Heart right ventricle (tissue), 16 donors: ENCODE data around the gene RARG. TPM values are rescaled to one million over a fixed set of nuclear protein-coding genes. Genes with fewer than 3 reads are reported as not detected.
A peak's percentile ranks its signal among the peaks of the same experiment; 100 is the strongest.

Experiments used
- ATAC-seq, 8 donors: fragments of 200-7000 bp; cut with Tn5 transposase; one replicate each; pipeline ENCODE4 v1.9.1; 2020; ENCODE audit warnings: mild to moderate bottlenecking in 8 of 8, moderate library complexity in 8 of 8, moderate number of reproducible peaks in 1 of 8
- DNase-seq, 2 donors: peaks; one replicate each; pipeline ENCODE4 v3.0.0-alpha.2; 2020
- H3K27ac ChIP-seq, 10 donors: fragments of 200-600 bp; sonication (generic) in 2 of 10; one replicate each; pipeline versions ENCODE4 v1.5.0 to v1.8.0; 2020 to 2022; ENCODE audit warnings: mild to moderate bottlenecking in 3 of 10
- H3K27me3 ChIP-seq, 7 donors: fragments of 200-600 bp; one replicate each; pipeline ENCODE4 v1.8.0; 2021 to 2022; ENCODE audit warnings: mild to moderate bottlenecking in 2 of 7
- H3K36me3 ChIP-seq, 9 donors: fragments of 200-600 bp; sonication (generic) in 1 of 9; one replicate each; pipeline versions ENCODE4 v1.5.0 to v1.8.0; 2020 to 2022; ENCODE audit warnings: mild to moderate bottlenecking in 2 of 9
- H3K4me1 ChIP-seq, 9 donors: fragments of 200-600 bp; sonication (generic) in 1 of 9; one replicate each; pipeline versions ENCODE4 v1.5.0 to v1.8.0; 2020 to 2022; ENCODE audit warnings: mild to moderate bottlenecking in 4 of 9
- H3K4me3 ChIP-seq, 10 donors: fragments of 200-600 bp; sonication (generic) in 2 of 10; one replicate each; pipeline versions ENCODE4 v1.5.0 to v1.8.0; 2020 to 2022; ENCODE audit warnings: mild to moderate bottlenecking in 7 of 10, moderate library complexity in 2 of 10
- H3K9me3 ChIP-seq, 11 donors: fragments of 200-600 bp in 10 of 11; sonication (generic) in 2 of 11; one replicate each; pipeline versions ENCODE4 v1.5.0 to v1.8.0; 2013 to 2022; ENCODE audit warnings: mild to moderate bottlenecking in 2 of 11, control low read depth in 1 of 11, moderate library complexity in 1 of 11
- WGBS, 2 donors: extraction: QIAGEN DNeasy Blood & Tissue Kit; methylation state at CpG; one replicate each; pipeline ENCODE4 v1.1.7; 2013; ENCODE audit warnings: inconsistent platforms in 1 of 2; 5-methylcytosine and 5-hydroxymethylcytosine counted together
- intact Hi-C, 10 donors: fragments of 100-400 bp; cut with DNase I; formaldehyde crosslinking; loops; one replicate each; pipeline versions ENCODE4 v1.11.1 to v1.14.2; 2022
- polyA plus RNA-seq, 2 donors: library from polyadenylated mRNA; stranded (reverse); fragments of 200-250 nt; gene quantifications; one replicate each; pipeline ENCODE4 v1.2.3, GENCODE V29; 2013
- total RNA-seq, 10 donors: library from RNA; stranded (reverse); fragmentation: NEBNext Ultra II Directional in 3 of 10; extraction: Animal tissue kit (Norgen Biotek cat#: 25700) in 3 of 10; gene quantifications; one replicate each; pipeline versions ENCODE4 v1.2.1 to v1.2.4, GENCODE V29; 2021 to 2023
- TF ChIP-seq, protein P1 (sequence below), 9 donors: fragments of 200-600 bp; sonication (generic) in 2 of 9; IDR thresholded peaks; one replicate each; pipeline versions ENCODE4 v1.5.0 to v1.8.0; 2021 to 2022; ENCODE audit warnings: antibody characterized with exemption in 9 of 9, mild to moderate bottlenecking in 5 of 9, moderate library complexity in 1 of 9
- donor health status: Arrhythmogenic right ventricular cardiomyopathy.
- donor health status: ischemic (EF 13 %, LVEDD 7.1; RV severe dilation, severe dysfunction).
- donor health status: healthy with polysubstance abuse.
- donor health status: DM: no; HTN: yes; CAD: no.
- donor health status: DM: no; HTN: no; CAD: no.
- donor health status: ischemic (EF 25% LVEDD 6.9; RV normal size, moderate dysfunction).
- donor health status: ischemic (EF 25% LVEDD 5.7; RV mildly dilated, moderate dysfunction).
- donor health status: healthy.
- donor health status: DM: yes; HTN: yes; CAD: no.
- donor health status: Ischemic cardiomyopathy.
- donor health status: ischemic (EF 35%, LVEDD 5.7; RV mildly dilated, moderate dysfunction).
- donor health status: nonischemic (EF 11% LVEDD 7.7; RV severe dilation, severe dysfunction).
- donor health status: DM: yes; HTN: yes; CAD: no.
- donor health status: PGD.
- donor health status: ischemic (EF 29% LVEDD 5.4; RV normal size, mild dysfunction).
- donor health status: nonischemic (EF 23%, LVEDD 6.1; RV moderate dilation, normal function).

The RARG gene
- total and polyA plus RNA-seq, 12 donors: 7.0 to 21.7 (median 12.8) TPM

DNA sequence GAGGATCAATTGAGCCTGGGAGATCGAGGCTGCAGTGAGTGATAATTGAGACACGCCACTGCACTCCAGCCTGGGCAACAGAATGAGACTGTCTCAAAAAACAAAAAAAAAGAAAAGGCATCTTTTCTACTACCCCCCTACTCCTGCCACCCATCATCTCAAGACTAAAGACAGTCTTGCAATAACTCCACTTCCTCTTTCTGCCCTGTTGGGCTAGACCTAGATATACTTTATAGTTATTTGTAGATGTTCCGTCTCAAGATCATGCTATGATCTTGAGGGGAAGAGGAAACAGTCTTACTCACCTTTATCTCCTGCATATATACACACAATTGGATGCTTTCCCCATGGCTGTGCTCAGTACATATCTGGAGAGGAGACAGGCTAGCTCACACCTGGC lies 24.0 kb upstream of the RARG start:
- ATAC-seq (no peak), DNase-seq (no peak)
- no peaks in the 10 kb centered on the region for H3K9me3 ChIP-seq
- TF ChIP-seq, protein P1, sequence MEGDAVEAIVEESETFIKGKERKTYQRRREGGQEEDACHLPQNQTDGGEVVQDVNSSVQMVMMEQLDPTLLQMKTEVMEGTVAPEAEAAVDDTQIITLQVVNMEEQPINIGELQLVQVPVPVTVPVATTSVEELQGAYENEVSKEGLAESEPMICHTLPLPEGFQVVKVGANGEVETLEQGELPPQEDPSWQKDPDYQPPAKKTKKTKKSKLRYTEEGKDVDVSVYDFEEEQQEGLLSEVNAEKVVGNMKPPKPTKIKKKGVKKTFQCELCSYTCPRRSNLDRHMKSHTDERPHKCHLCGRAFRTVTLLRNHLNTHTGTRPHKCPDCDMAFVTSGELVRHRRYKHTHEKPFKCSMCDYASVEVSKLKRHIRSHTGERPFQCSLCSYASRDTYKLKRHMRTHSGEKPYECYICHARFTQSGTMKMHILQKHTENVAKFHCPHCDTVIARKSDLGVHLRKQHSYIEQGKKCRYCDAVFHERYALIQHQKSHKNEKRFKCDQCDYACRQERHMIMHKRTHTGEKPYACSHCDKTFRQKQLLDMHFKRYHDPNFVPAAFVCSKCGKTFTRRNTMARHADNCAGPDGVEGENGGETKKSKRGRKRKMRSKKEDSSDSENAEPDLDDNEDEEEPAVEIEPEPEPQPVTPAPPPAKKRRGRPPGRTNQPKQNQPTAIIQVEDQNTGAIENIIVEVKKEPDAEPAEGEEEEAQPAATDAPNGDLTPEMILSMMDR (IDR thresholded peaks at IDR 0.05): no peak
- peaks cover 14 to 33% (median 19%) of the 10 kb centered on the region in 9 donors for H3K4me1 ChIP-seq
- intact Hi-C loops: no loop called here
- H3K4me3 ChIP-seq: no peak overlapping the region
- peaks cover 0 to 31% (median 14%) of the 10 kb centered on the region in 9 donors for H3K36me3 ChIP-seq
- 88% methylated on average over 3 of the region's 3 CpGs for WGBS, 2 donors
- H3K27ac ChIP-seq: no peak overlapping the region
- no peaks in the 10 kb centered on the region for H3K27me3 ChIP-seq

DNA sequence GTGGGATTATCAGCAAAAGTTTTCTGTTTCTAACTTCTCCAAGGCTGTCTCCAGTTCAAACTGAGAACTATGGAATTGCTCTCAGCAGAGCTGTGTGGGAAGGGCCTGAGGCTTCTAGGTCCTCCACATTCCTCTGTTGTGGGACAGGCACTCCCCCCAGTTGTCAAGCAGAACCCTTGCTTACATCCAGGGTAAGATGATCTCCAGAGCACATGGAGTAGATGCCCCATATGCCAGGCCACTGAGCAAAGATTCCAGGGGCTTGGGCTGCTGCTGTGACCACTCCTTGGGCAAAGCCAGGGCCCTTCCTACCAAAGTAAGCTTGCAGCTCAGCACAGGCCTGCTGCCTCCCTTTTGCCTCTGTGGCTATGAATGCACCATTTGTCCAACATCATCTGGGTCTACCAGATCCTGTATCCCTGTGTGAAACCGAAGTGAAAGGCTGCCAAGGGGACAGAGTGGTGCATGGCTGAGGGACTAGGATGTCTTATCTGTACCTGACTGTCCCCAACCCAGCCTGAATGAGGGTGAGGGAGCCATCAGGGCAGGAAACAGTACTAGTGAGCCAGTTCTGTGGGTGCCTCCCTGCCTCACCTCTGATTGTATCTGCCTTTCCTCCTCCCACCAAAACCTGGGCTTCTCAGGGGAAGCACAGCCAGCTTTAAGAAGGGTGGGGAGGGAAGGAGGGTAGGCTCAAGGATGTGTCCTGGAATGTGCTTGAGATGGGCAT lies 23.0 kb upstream of the RARG start:
- Histone ChIP-seq H3K27me3 (no peaks in the 10 kb centered on the region), H3K4me3 (no peak overlapping the region), H3K9me3 (no peaks in the 10 kb centered on the region), H3K36me3 (peaks cover 0 to 31% (median 14%) of the 10 kb centered on the region in 9 donors), H3K27ac (no peak overlapping the region), H3K4me1 (peaks cover 16 to 39% (median 25%) of the 10 kb centered on the region in 9 donors)
- ATAC-seq: no peak
- no peak for DNase-seq
- TF ChIP-seq, protein P1 (IDR thresholded peaks at IDR 0.05): no peak
- intact Hi-C loops: loop anchor here in 6 of 10 donors (5.0 kb wide), 2 partner anchors 32 to 43 kb away; no protein-coding TSS in a partner anchor
- 84 to 91% methylated on average over 1 of the region's 1 CpG for WGBS, 2 donors

DNA sequence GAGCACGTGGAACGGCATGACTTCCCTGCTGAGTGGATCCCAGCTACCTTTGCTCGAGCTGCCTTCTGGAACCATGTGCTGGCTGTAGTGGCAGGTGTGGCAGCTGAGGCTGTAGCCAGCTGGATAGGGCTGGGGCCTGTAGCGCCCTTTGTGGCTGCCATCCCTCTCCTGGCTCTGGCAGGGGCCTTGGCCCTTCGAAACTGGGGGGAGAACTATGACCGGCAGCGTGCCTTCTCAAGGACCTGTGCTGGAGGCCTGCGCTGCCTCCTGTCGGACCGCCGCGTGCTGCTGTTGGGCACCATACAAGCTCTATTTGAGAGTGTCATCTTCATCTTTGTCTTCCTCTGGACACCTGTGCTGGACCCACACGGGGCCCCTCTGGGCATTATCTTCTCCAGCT lies 21.3 kb upstream of the RARG start:
- no peak for ATAC-seq
- Histone ChIP-seq H3K4me1 (peaks cover 16 to 32% (median 25%) of the 10 kb centered on the region in 9 donors), H3K27ac (peak overlapping the region in 4 of 10 donors; percentile 88 to 96 (median 96)), H3K27me3 (no peaks in the 10 kb centered on the region), H3K36me3 (peaks cover 0 to 31% (median 14%) of the 10 kb centered on the region in 9 donors), H3K4me3 (peak overlapping the region in 6 of 10 donors; percentile 70 to 99 (median 89)), H3K9me3 (no peaks in the 10 kb centered on the region)
- intact Hi-C loops: loop anchor here in 8 of 10 donors (2.0 to 5.0 kb wide), 4 partner anchors 32 to 41 kb away; no protein-coding TSS in a partner anchor
- TF ChIP-seq, protein P1 (IDR thresholded peaks at IDR 0.05): no peak
- 92 to 94% methylated on average over 13 of the region's 13 CpGs for WGBS, 2 donors
- DNase-seq: no peak

DNA sequence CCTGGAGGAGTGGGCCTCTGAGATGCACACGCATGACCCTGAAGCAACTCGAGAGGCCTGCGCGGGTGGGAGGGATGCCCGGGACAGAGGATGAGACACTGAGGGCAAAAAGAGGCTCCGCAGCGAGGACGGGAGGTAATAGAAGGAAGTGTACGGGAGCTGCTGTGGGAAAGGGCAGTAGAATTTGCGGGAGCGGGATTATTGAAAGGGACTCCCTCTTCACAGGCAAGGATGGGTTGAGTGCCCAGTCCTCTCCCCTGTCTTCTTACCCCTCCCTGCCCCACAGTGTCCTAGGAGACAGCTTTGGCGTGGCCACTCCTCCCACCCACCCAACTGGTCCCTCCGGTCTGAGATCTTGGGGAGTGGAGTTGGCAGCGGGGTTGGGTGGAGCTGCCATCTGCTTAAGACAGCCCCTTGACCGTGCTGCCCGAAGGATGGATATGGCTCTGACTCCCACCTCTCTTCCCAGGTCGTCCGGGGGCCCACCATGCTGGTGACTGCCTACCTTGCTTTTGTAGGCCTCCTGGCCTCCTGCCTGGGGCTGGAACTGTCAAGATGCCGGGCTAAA lies 20.4 kb upstream of the RARG start:
- 7 to 8% methylated on average over 19 of the region's 19 CpGs for WGBS, 2 donors
- peak in 7 of 8 donors; percentile 0 to 15 (median 2) for ATAC-seq

More for the DNA sequence above, 20.4 kb upstream of the RARG start:
- TF ChIP-seq, protein P1 (IDR thresholded peaks at IDR 0.05): peak in 1 of 9 donors; percentile 11
- Histone ChIP-seq H3K4me3 (peak overlapping the region; percentile 70 to 99 (median 85)), H3K27me3 (no peaks in the 10 kb centered on the region), H3K27ac (peak overlapping the region; percentile 65 to 97 (median 94)), H3K36me3 (peaks cover 0 to 31% (median 14%) of the 10 kb centered on the region in 9 donors), H3K9me3 (no peaks in the 10 kb centered on the region), H3K4me1 (peaks cover 16 to 32% (median 25%) of the 10 kb centered on the region in 9 donors)
- intact Hi-C loops: loop anchor here in 8 of 10 donors (2.0 to 5.0 kb wide), 4 partner anchors 32 to 40 kb away; no protein-coding TSS in a partner anchor
- DNase-seq: peak in 1 of 2 donors; percentile 15
